Brain microvascular endothelial cell (primary cell): ENCODE measurements around the gene PYGM.

Experiments
- DNase-seq: peaks from one replicate; pipeline ENCODE4 v3.0.0-alpha.2; 2020
- H3K27ac ChIP-seq: fragments of 250-450 bp; sonication (Bioruptor Pico); 2 replicates; pipeline ENCODE4 v1.5.1; 2020; ENCODE audit warnings: mild to moderate bottlenecking, moderate library complexity
- H3K27me3 ChIP-seq: fragments of 250-450 bp; sonication (Bioruptor Pico); replicated peaks from 2 replicates; pipeline ENCODE4 v1.5.1; 2020; ENCODE audit warnings: mild to moderate bottlenecking
- H3K36me3 ChIP-seq: fragments of 250-450 bp; sonication (Bioruptor Pico); replicated peaks from 2 replicates; pipeline ENCODE4 v1.5.1; 2020; ENCODE audit warnings: mild to moderate bottlenecking
- H3K4me3 ChIP-seq: 2 replicates; pipeline ENCODE4 v1.5.1; 2011; ENCODE audit warnings: low read depth, mild to moderate bottlenecking, control low read depth, low read length, moderate library complexity
- CTCF ChIP-seq: IDR thresholded peaks from 2 replicates; pipeline ENCODE4 v1.5.1; 2011; ENCODE audit warnings: low read depth, mild to moderate bottlenecking, moderate library complexity, low read length, control low read depth, inconsistent platforms; ENCODE audit errors: missing control alignments
- in situ Hi-C: cut with HindIII; loops from 2 replicates; pipeline ENCODE4 v1.10.0; 2017; ENCODE audit warnings: low sequenced_read_pairs, low pct_ligation_motif_present

PYGM gene

GRCh38 chr11:64770120-64770519, 10.3 kb upstream of the PYGM start:
- Histone ChIP-seq H3K27ac (no peak overlapping the region), H3K4me3 (no peak overlapping the region), H3K27me3 (no peaks in the 10 kb centered on the region), H3K36me3 (peaks cover 92% of the 10 kb centered on the region)
- TF ChIP-seq CTCF = no peak
- in situ Hi-C loops = no loop called here
- DNase-seq = no peak

DNA sequence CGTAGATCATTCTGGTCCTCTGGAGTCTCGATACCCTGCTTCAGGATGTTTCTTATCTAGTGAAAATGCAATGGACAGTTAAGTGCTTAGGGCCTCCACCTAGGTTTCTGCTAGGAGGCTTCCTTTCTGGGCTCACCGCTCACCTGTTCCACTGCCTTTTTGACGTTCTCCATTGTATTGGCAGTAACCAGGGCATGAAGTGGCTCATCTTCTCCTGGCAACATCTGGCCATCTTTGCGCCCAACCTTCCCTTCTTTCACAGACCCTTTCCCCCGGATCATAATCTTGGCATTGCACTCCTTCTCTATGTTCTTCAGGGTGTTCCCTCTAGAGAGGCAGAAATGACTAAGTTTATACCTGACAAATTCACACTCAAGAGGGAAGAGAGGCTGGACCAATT, 9.5 kb upstream of the PYGM start:
- Histone ChIP-seq H3K27me3 (no peaks in the 10 kb centered on the region), H3K4me3 (no peak overlapping the region), H3K36me3 (peaks cover 92% of the 10 kb centered on the region), H3K27ac (no peak overlapping the region)
- no peak for TF ChIP-seq CTCF
- DNase-seq = no peak
- in situ Hi-C loops = no loop called here

GRCh38 chr11:64768300-64768694, 8.5 kb upstream of the PYGM start:
- DNase-seq = no peak
- no peak for TF ChIP-seq CTCF
- H3K4me3 ChIP-seq = no peak overlapping the region
- H3K36me3 ChIP-seq = peaks cover 93% of the 10 kb centered on the region
- H3K27ac ChIP-seq = no peak overlapping the region
- H3K27me3 ChIP-seq = no peaks in the 10 kb centered on the region
- in situ Hi-C loops = no loop called here

DNA sequence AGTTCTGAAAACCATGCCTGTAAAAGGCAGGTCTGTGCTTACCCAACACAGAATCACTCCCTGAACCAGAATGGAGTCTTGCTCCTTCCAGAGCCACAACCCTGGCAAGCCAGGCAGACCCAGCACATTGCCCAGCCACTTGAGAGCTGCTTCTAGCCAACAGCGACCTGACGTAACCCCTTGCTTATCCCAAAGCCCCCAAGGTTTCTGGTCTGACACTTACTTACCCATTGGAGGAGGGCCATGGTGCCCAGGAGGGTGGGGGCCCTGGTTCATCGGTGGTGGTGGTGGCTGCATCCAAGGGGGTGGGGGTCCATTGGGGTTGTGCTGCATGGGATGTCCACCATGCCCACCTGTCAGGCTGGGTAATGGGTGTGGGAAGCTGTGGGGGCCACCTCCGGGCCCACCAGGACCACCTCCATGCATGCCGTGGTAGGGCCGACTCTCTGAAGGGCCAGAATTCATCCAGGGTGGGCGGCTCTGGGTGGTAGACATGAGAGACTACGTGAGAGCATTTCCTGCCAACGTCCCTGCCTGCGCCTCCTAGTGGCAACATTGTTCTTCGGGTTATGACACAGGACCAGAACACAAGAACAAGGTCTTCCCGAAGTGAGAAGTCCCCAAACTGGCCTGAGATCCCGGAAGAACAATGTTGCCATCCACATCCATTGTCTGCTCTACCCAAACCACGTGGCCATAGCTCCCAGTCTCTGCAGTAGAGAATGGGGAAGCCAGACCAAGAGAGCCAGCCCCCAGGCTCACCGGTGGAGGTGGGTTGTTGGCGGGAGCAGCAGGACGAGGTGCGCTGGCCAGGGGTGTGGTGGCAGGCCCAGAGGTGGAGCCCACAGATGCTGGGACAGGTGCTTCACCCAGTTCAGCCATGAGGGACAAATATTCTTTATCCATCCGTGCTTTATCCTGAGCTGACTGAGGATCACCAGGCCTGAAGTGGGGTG, 7.8 kb upstream of the PYGM start:
- Histone ChIP-seq H3K36me3 (peaks cover 92% of the 10 kb centered on the region), H3K4me3 (no peak overlapping the region), H3K27ac (no peak overlapping the region), H3K27me3 (no peaks in the 10 kb centered on the region)
- DNase-seq = peak; percentile 63
- TF ChIP-seq CTCF = peak; percentile 88
- in situ Hi-C loops = no loop called here

- no peak for DNase-seq
- no peak for TF ChIP-seq CTCF
- H3K27me3 ChIP-seq = no peaks in the 10 kb centered on the region
- H3K4me3 ChIP-seq = no peak overlapping the region
- in situ Hi-C loops = no loop called here
- no peak overlapping the region for H3K27ac ChIP-seq
- H3K36me3 ChIP-seq = peaks cover 92% of the 10 kb centered on the region
These were observed 7.1 kb upstream of the PYGM start for GRCh38 chr11:64766881-64767280.
